Measurements from ENCODE around the gene TXN2. TPM values are rescaled to one million over a fixed set of nuclear protein-coding genes. Genes with fewer than 3 reads are reported as not detected.

TXN2 gene
- total and polyA plus RNA-seq, 2 of the 4 experiments (the other 2 are of a cell fraction), result 49.6 to 166 TPM

DNA sequence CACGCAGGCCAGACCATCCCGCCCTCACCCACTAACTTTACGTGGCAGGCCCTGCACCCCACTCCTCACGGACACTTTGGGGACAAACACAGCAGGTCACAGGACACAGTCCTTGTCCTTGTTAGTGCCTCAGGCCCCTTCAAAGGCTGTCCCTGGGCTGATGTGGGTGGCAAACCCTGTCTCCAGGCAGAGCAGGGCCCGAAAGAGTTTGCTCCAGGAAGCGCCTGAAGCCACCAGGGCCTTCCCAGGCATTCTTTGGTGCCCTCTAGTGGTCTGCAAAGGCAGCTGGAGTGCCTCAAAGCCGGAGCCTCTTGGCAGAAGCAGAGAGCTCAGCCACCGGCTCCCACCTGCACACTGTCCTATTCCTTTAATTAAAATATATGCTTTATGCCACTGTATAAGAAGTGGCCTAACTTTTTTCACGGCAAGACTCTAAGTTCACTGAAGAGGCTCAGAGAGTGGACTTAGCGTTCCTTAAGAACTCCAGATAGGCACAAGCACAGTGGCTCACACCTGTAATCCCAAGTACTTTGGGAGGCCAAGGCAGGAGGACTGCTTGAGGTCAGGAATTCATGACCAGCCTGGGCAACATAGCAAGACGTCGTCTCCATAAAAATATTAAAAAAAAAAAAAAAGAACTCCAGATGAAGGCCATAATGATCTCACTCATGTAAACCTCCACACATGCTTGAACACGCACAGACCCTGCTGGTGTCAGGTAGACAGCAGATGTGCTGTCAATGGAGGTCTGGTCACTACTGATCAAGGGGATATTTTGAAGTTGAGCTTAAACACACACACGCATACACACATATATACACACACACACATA, 11.1 kb downstream of the TXN2 start:
- H2BK120ac ChIP-seq (ENCODE audit: low read depth, low read length), result peak overlapping the region; percentile 100
- no peaks in the 10 kb centered on the region for H3K27me3 ChIP-seq (ENCODE audit: control insufficient read depth, insufficient read depth, low read length)
- H3K79me1 ChIP-seq (ENCODE audit: low read depth in 1 of 2, low read length in 2 of 2), result peaks cover 30 to 75% of the 10 kb centered on the region in 2 experiments
- H3K9me1 ChIP-seq (ENCODE audit: insufficient read depth, low read length), result peaks cover 35% of the 10 kb centered on the region
- H3K9ac ChIP-seq (ENCODE audit: low read depth, low read length), result peak overlapping the region; percentile 89
- H2BK20ac ChIP-seq (ENCODE audit: low read depth, low read length), result peak overlapping the region; percentile 100
- ChIA-PET CTCF (interaction anchor here (0.6 to 3.8 kb wide), 13 partner anchors 16 to 174 kb away, joined by 3 to 17 read pairs (median 6); partner anchors contain the start of gene MYH9), POLR2A (ENCODE audit: unreplicated experiment) (interaction anchor here (0.5 to 4.9 kb wide), 7 partner anchors 83 to 185 kb away, joined by 3 to 30 read pairs (median 3); partner anchors contain the start of gene MYH9)
- 51% methylated on average over 2 of the region's 14 CpGs; no CpG with 5 or more reads in 1 of the 2 experiments for WGBS, 2 experiments (ENCODE audit: extremely low coverage in 2 of 2, insufficient read length in 1 of 2)
- H3K23ac ChIP-seq (ENCODE audit: low read depth, low read length), result peak overlapping the region; percentile 100
- DNase-seq (peak; percentile 89), ATAC-seq (ENCODE audit: low read depth) (peak; percentile 42)
- peaks cover 44% of the 10 kb centered on the region for H3K4me1 ChIP-seq (ENCODE audit: control insufficient read depth, insufficient read depth, low read length)
- peak overlapping the region; percentile 100 for H4K91ac ChIP-seq (ENCODE audit: insufficient read depth, low read depth, low read length)
- peak overlapping the region; percentile 99 for H2AK9ac ChIP-seq (replicated peaks; ENCODE audit: low read depth, low read length, poor library complexity)
- H3K56ac ChIP-seq (ENCODE audit: extremely low read depth, insufficient read depth, low read length), result peak overlapping the region; percentile 93
- peak overlapping the region; percentile 83 to 100 for H4K8ac ChIP-seq (ENCODE audit: low read depth in 2 of 2, low read length in 2 of 2)
- H2BK15ac ChIP-seq (ENCODE audit: low read depth, low read length), result peak overlapping the region; percentile 100
- BruUV-seq (replicated peaks), result no TSS peak
- no peaks in the 10 kb centered on the region for H3K9me3 ChIP-seq (ENCODE audit: control insufficient read depth, insufficient read depth, low read length)
- no peak overlapping the region for H3K4me3 ChIP-seq (ENCODE audit: insufficient read depth, low read depth, low read length)
- H3K4me2 ChIP-seq (ENCODE audit: low read depth, low read length), result peak overlapping the region; percentile 33; the same call in 1 of the 2 replicates
- H2BK5ac ChIP-seq (ENCODE audit: low read depth, low read length, poor library complexity, severe bottlenecking), result peak overlapping the region; percentile 98
- H3K4ac ChIP-seq (ENCODE audit: low read depth, low read length), result peak overlapping the region; percentile 100
- intact Hi-C loops (cut with micrococcal nuclease) (loop anchor here (1.0 to 2.0 kb wide), 3 partner anchors 82 to 169 kb away; no protein-coding TSS in a partner anchor), dilution Hi-C loops (cut with HindIII; ENCODE audit: low sequenced_read_pairs, unreplicated experiment) (no loop called here), in situ Hi-C loops (cut with MboI; ENCODE audit: low sequenced_read_pairs) (no loop called here)
- peaks cover 20% of the 10 kb centered on the region for H3K36me3 ChIP-seq (ENCODE audit: control insufficient read depth, insufficient read depth, low read length)
- H3K14ac ChIP-seq (replicated peaks; ENCODE audit: low read depth, low read length), result peak overlapping the region; percentile 100
- peaks cover 19% of the 10 kb centered on the region for H4K20me1 ChIP-seq (ENCODE audit: insufficient read depth, low read length)
- H3K18ac ChIP-seq (ENCODE audit: low read depth, low read length), result peak overlapping the region; percentile 85
- peak overlapping the region; percentile 77 for H2AFZ ChIP-seq (replicated peaks; ENCODE audit: low read length, poor library complexity)
- peak overlapping the region; percentile 72 for H4K5ac ChIP-seq (ENCODE audit: low read depth, low read length)
- peak overlapping the region; percentile 97 for H3K27ac ChIP-seq (ENCODE audit: insufficient read depth, low read length)
- H2AK5ac ChIP-seq (ENCODE audit: low read depth, low read length), result peak overlapping the region; percentile 100
- peak; percentile 44; the same call in 1 of the 2 replicates for TF ChIP-seq CHD1 (IDR thresholded peaks at IDR 0.05; ENCODE audit: low read depth, low read length)
- TF ChIP-seq CEBPB (IDR thresholded peaks at IDR 0.05; ENCODE audit: low read depth, low read length), result no peak
- no peak for TF ChIP-seq NFE2L2 (IDR thresholded peaks at IDR 0.05; ENCODE audit: low read depth, low read length)
- TF ChIP-seq, protein P1, sequence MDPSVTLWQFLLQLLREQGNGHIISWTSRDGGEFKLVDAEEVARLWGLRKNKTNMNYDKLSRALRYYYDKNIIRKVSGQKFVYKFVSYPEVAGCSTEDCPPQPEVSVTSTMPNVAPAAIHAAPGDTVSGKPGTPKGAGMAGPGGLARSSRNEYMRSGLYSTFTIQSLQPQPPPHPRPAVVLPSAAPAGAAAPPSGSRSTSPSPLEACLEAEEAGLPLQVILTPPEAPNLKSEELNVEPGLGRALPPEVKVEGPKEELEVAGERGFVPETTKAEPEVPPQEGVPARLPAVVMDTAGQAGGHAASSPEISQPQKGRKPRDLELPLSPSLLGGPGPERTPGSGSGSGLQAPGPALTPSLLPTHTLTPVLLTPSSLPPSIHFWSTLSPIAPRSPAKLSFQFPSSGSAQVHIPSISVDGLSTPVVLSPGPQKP (IDR thresholded peaks at IDR 0.05; ENCODE audit: borderline replicate concordance, low read depth, low read length), result no peak
- peak; percentile 70 for TF ChIP-seq RFX5 (IDR thresholded peaks at IDR 0.05; ENCODE audit: low read depth, low read length)
- TF ChIP-seq POLR2A (IDR thresholded peaks at IDR 0.05; ENCODE audit: low read depth, low read length), result peak; percentile 68
- peak; percentile 24; the same call in 1 of the 2 replicates for TF ChIP-seq MAZ (IDR thresholded peaks at IDR 0.05; ENCODE audit: borderline replicate concordance, low read depth, low read length)
- no peak for TF ChIP-seq MAFK (IDR thresholded peaks at IDR 0.05; ENCODE audit: low read depth, low read length)
- TF ChIP-seq RCOR1 (IDR thresholded peaks at IDR 0.05; ENCODE audit: insufficient replicate concordance, low read length), result peak; percentile 59
- TF ChIP-seq BHLHE40 (IDR thresholded peaks at IDR 0.05; ENCODE audit: low read depth, low read length), result no peak
- TF ChIP-seq RAD21 (IDR thresholded peaks at IDR 0.05; ENCODE audit: low read length), result peak; percentile 99
- TF ChIP-seq, protein P2, sequence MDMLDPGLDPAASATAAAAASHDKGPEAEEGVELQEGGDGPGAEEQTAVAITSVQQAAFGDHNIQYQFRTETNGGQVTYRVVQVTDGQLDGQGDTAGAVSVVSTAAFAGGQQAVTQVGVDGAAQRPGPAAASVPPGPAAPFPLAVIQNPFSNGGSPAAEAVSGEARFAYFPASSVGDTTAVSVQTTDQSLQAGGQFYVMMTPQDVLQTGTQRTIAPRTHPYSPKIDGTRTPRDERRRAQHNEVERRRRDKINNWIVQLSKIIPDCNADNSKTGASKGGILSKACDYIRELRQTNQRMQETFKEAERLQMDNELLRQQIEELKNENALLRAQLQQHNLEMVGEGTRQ (IDR thresholded peaks at IDR 0.05; ENCODE audit: low read depth, low read length), result no peak
- TF ChIP-seq FOS (IDR thresholded peaks at IDR 0.05; ENCODE audit: low read depth, low read length), result no peak
- TF ChIP-seq SMC3 (IDR thresholded peaks at IDR 0.05; ENCODE audit: low read depth, low read length), result peak; percentile 94
- peak; percentile 77; the same call in 1 of the 2 replicates for TF ChIP-seq MXI1 (IDR thresholded peaks at IDR 0.05; ENCODE audit: borderline replicate concordance, low read depth, low read length)

Measured in IMR-90 (cell line).